ENCODE data around the gene MEGF8. TPM values are rescaled to one million over a fixed set of nuclear protein-coding genes. Genes with fewer than 3 reads are reported as not detected.

The MEGF8 gene
- total and polyA plus RNA-seq, 9 of the 15 experiments (the other 6 are each of a cell fraction or from before 2014, with no cell fraction given): 0.28 to 13.1 (median 3.0) TPM

- in situ Hi-C loops (cut with MboI): no loop called here
- peaks cover 10% of the 10 kb centered on the region; the same call in 2 of the 3 replicates for H3K36me3 ChIP-seq (ENCODE audit: control insufficient read depth, insufficient read depth, low read length)
- no peak overlapping the region for H3K9ac ChIP-seq (ENCODE audit: insufficient read depth in 1 of 2, low read depth in 2 of 2, low read length in 2 of 2)
- no peaks in the 10 kb centered on the region for H3K9me1 ChIP-seq (ENCODE audit: control insufficient read depth, insufficient read depth, low read length)
- no peak overlapping the region for H3K4me3 ChIP-seq
- H3K79me2 ChIP-seq (ENCODE audit: control insufficient read depth, insufficient read depth, low read length): no peaks in the 10 kb centered on the region
- no peaks in the 10 kb centered on the region for H4K20me1 ChIP-seq (replicated peaks; ENCODE audit: control insufficient read depth, insufficient read depth, low read length)
- H3K4me2 ChIP-seq (ENCODE audit: insufficient read depth, low read length): no peak overlapping the region
- ChIA-PET POLR2A (interaction anchor here (0.6 to 1.2 kb wide), 2 partner anchors 18 to 63 kb away, joined by 3 to 6 read pairs; no protein-coding TSS in a partner anchor), CTCF (ENCODE audit: low intra/inter-chr PET ratio) (no interaction called here)
- 68% methylated on average over 15 of the region's 16 CpGs for WGBS (ENCODE audit: insufficient coverage, low coverage, missing lambda C conversion rate)
- no peak overlapping the region for H3K27ac ChIP-seq (ENCODE audit: extremely low read depth, low read depth, low read length)
- H2AFZ ChIP-seq (ENCODE audit: low read depth, low read length): no peak overlapping the region
- ATAC-seq (peak; percentile 69), DNase-seq (ENCODE audit: extremely low read depth in 1 of 4, low spot score in 3 of 4) (peak in 2 of 4 experiments; percentile 28 to 34), FAIRE-seq (no peak)
- BruUV-seq (replicated peaks): no TSS peak
- peaks cover 2% of the 10 kb centered on the region; the same call in 1 of the 2 replicates for H3K9me3 ChIP-seq (replicated peaks; ENCODE audit: control insufficient read depth, insufficient read depth, low read depth, low read length)
- no peaks in the 10 kb centered on the region for H3K27me3 ChIP-seq (ENCODE audit: control insufficient read depth in 2 of 2, insufficient read depth in 2 of 2, low read length in 2 of 2)
- H3K4me1 ChIP-seq (replicated peaks in 1 of 2; ENCODE audit: control insufficient read depth in 2 of 2, insufficient read depth in 2 of 2, low read length in 2 of 2): peaks cover 0 to 23% of the 10 kb centered on the region in 2 experiments; a peak in 2 of 5 replicates
- intact Hi-C loops (cut with micrococcal nuclease): no loop called here
- TF ChIP-seq HEY1 (CRISPR knock-in tag; IDR thresholded peaks at IDR 0.05; ENCODE audit: borderline replicate concordance) (no peak), POLR3G (IDR thresholded peaks at IDR 0.05; ENCODE audit: extremely low read depth, insufficient read length, insufficient replicate concordance) (no peak), HIVEP1 (CRISPR knock-in tag; IDR thresholded peaks at IDR 0.05) (no peak), RFX1 (IDR thresholded peaks at IDR 0.05) (peak; percentile 87), CTCF (IDR thresholded peaks at IDR 0.05 in 2 of 3, conservative IDR thresholded peaks at IDR 0.05 in 1 of 3; ENCODE audit: insufficient read depth in 2 of 3, low read depth in 1 of 3, low read length in 3 of 3) (peak in 2 of 3 experiments; percentile 8 to 11; a peak in 1 of 6 replicates), ZNF143 (CRISPR knock-in tag; IDR thresholded peaks at IDR 0.05) (no peak), SRSF9 (IDR thresholded peaks at IDR 0.05; ENCODE audit: borderline replicate concordance, low read depth, low read length) (no peak)
These were observed 35.5 kb downstream of the MEGF8 start for GRCh38 chr19:42360787-42361544.

Data from K562 (cell line).